RCC 7860 (cell line): ENCODE measurements around the gene LCE1F.

Experiments
- DNase-seq: peaks from one replicate; pipeline ENCODE4 v3.0.0-alpha.2; 2015; ENCODE audit warnings: low spot score
- FAIRE-seq: peaks from 2 replicates; lab custom pipeline; 2012; peaks lifted over from hg19 to GRCh38; lab: Jason Lieb, UNC

The LCE1F gene

DNA sequence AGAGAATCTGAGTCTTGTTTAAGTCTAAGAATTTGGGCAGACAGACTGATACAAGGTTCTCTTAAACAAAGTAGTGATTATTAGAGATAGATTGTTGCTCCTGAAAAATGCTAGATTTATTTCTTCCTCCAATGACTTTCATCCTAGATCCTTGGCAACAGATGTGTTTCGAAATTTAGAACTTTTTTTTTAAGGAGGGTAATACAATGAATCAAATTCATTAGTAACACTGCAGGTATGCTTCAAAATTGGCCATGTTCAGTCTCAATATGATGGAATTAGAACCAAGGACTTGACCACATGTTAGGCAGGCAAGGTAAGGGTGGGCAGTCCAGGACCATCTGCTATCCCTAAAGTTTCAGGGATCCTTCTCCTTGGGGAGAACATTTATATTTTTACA lies 4.5 kb upstream of the LCE1F start:
- DNase-seq (no peak), FAIRE-seq (no peak)

- no peak for DNase-seq
- FAIRE-seq = no peak
Measured at GRCh38 chr1:152776361-152776760, 1.4 kb downstream of the LCE1F start.

- no peak for DNase-seq
- no peak for FAIRE-seq
Measured at GRCh38 chr1:152777510-152778137, 2.7 kb downstream of the LCE1F start.

DNA sequence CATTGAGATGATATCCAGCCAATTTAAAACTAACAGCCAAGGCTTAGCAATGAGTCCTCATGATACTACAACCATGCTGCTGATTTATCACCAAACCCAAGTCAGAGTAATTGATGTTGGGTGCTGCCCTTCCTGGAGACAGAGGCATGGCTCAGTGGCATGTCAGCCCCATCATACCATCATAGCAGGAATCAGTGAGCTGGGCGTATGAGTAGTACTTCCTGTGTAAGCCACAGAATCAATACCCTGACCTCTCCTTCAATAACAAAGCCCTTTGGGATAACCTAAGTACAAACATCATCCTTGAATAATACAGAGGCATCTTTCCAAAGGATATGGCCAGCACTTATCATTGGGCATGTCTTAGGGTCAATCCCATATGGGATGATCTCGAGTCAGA lies 8.2 kb downstream of the LCE1F start:
- DNase-seq (no peak), FAIRE-seq (no peak)

- FAIRE-seq (no peak), DNase-seq (no peak)
Measured at GRCh38 chr1:152786077-152786476, 11.1 kb downstream of the LCE1F start, which contains the start of gene LCE1E. Gene LCE1E (plus strand): TSS chr1:152786257. CDS start chr1:152787300, 1,043 bp downstream.

DNA sequence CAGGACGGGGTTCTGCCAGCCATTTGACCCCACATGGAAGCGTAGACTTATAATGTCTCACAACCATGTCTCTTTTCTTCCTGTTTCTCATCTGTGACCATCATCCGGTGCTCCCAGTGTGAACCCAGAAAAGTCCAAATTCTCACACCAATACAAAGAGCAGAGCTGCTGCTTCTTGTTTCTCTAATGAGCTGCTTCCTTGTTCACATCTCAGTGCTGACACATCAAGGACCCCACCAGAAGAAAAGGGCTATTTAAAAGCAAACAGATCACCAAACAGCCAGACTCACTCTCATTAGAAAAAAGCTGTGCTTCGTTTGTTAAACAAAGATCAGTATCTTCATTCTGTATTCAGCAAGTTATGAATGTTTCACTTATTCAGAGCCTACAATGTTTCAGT lies 20.7 kb downstream of the LCE1F start:
- FAIRE-seq = no peak
- DNase-seq = no peak

- FAIRE-seq = no peak
Measured at GRCh38 chr1:152796421-152796820, 21.5 kb downstream of the LCE1F start, which contains the start of gene LCE1D. Gene LCE1D (plus strand): TSS chr1:152796721. CDS start chr1:152797795, 1,074 bp downstream.

GRCh38 chr1:152801333-152801732 lies 26.4 kb downstream of the LCE1F start:
- DNase-seq (no peak), FAIRE-seq (no peak)

More at GRCh38 chr1:152796421-152796820, 21.5 kb downstream of the LCE1F start, which contains the start of gene LCE1D:
- no peak for DNase-seq

DNA sequence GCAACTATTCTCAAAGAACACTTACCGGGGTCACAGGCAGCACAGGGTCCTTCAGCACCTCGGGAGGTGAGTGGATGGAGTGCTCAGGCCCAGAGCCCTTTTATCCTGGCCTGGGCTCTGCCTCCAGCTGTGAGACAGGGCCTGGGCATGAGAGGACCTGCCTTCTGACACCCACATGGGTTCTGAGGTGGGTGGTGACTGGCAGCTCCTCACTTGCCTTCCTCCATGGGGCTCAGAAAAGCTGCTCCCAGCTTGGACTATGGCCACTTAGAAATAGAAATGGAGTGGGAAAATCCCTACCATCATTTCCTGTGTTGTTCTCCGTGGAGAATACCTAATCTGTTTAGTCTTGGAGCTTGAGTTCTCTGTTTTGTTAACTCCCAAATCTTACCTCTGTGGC lies 31.6 kb downstream of the LCE1F start, which contains the start of gene LCE1C:
LCE1C (minus strand) TSS at position 76 of the 400 bp plus-strand sequence. CDS start 1,173 bp downstream, outside the sequence.
- DNase-seq (no peak), FAIRE-seq (no peak)

- FAIRE-seq (no peak), DNase-seq (no peak)
Measured at GRCh38 chr1:152811050-152811449, 36.1 kb downstream of the LCE1F start.

- FAIRE-seq (no peak), DNase-seq (no peak)
Measured at GRCh38 chr1:152811671-152812070, 36.7 kb downstream of the LCE1F start, which contains the start of gene LCE1B. Gene LCE1B (plus strand): TSS chr1:152811971. CDS start chr1:152812447, 476 bp downstream.

- FAIRE-seq (no peak), DNase-seq (no peak)
Measured at GRCh38 chr1:152817309-152817708, 42.4 kb downstream of the LCE1F start.

- no peak for FAIRE-seq
- no peak for DNase-seq
Measured at GRCh38 chr1:152823294-152823693, 48.4 kb downstream of the LCE1F start.

GRCh38 chr1:152824964-152825363 lies 50.0 kb downstream of the LCE1F start:
- FAIRE-seq = no peak
- no peak for DNase-seq
